A673 (cell line): Measurements from ENCODE around the gene PAQR9. TPM values are rescaled to one million over a fixed set of nuclear protein-coding genes. Genes with fewer than 3 reads are reported as not detected.
"Not testable (repeated sequence)": the region's sequence is repeated elsewhere in the genome, so short reads cannot be mapped to it uniquely, and the experiment has no call there.

Experiments
- BruUV-seq: library from RNA; stranded (reverse); fragments of 400-500 nt; replicated peaks from 2 replicates; lab custom pipeline; 2021; lab: Mats Ljungman, UMichigan
- CTCF ChIA-PET: fragments of 300-600 bp; sonication (Branson Sonifier 250); formaldehyde crosslinking; loops from one replicate; lab custom pipeline; 2022; ENCODE audit warnings: antibody characterized with exemption; lab: Charles Lee
- POLR2A ChIA-PET: fragments of 300-600 bp; sonication (Branson Sonifier 250); formaldehyde crosslinking; loops from one replicate; lab custom pipeline; 2022; ENCODE audit warnings: antibody characterized with exemption; ENCODE audit not compliant: low non-redundant PET; lab: Charles Lee
- DNase-seq: peaks from one replicate; pipeline ENCODE4 v3.0.0-alpha.2; 2015; ENCODE audit warnings: low spot score
- H3K27ac ChIP-seq: fragments of 200-600 bp; sonication (generic); 2 replicates; pipeline ENCODE4 v1.5.1; 2016; ENCODE audit warnings: mixed run types, low read depth, mild to moderate bottlenecking, mixed read lengths, antibody characterized with exemption, low read length; ENCODE audit not compliant: poor library complexity, severe bottlenecking
- H3K27me3 ChIP-seq: fragments of 200-600 bp; sonication (generic); replicated peaks from 2 replicates; pipeline ENCODE4 v1.6.1; 2017; ENCODE audit warnings: mixed run types, low read depth, mild to moderate bottlenecking, mixed read lengths, antibody characterized with exemption, low read length; ENCODE audit not compliant: insufficient read depth, poor library complexity
- H3K36me3 ChIP-seq: fragments of 200-600 bp; sonication (generic); 2 replicates; pipeline ENCODE4 v1.6.1; 2016; ENCODE audit warnings: mixed run types, mild to moderate bottlenecking, mixed read lengths, antibody characterized with exemption, low read length; ENCODE audit not compliant: insufficient read depth, poor library complexity, severe bottlenecking
- H3K4me1 ChIP-seq: fragments of 200-600 bp; sonication (generic); 2 replicates; pipeline ENCODE4 v1.6.1; 2017; ENCODE audit warnings: mixed run types, mild to moderate bottlenecking, mixed read lengths, antibody characterized with exemption, low read length; ENCODE audit not compliant: insufficient read depth, poor library complexity, severe bottlenecking
- H3K4me3 ChIP-seq: fragments of 200-600 bp; sonication (generic); 2 replicates; pipeline ENCODE4 v1.5.1; 2016; ENCODE audit warnings: low read depth, mixed run types, mild to moderate bottlenecking, mixed read lengths, low read length; ENCODE audit not compliant: poor library complexity, severe bottlenecking
- H3K9me3 ChIP-seq: fragments of 200-600 bp; sonication (generic); 2 replicates; pipeline ENCODE4 v1.6.1; 2016; ENCODE audit warnings: mixed run types, low read depth, mild to moderate bottlenecking, mixed read lengths, antibody characterized with exemption, low read length; ENCODE audit not compliant: poor library complexity, severe bottlenecking
- CTCF ChIP-seq: fragments of 300-800, 200-600 bp; sonication (generic); conservative IDR thresholded peaks from 2 replicates; pipeline ENCODE4 v1.5.1; 2017; ENCODE audit warnings: low read depth, mild to moderate bottlenecking, antibody characterized with exemption, low read length, moderate library complexity, mixed read lengths
- EZH2 ChIP-seq: fragments of 200-600 bp; sonication (generic); IDR thresholded peaks from 2 replicates; pipeline ENCODE4 v1.6.1; 2017; ENCODE audit warnings: borderline replicate concordance, low read depth, mild to moderate bottlenecking, mixed read lengths, antibody characterized with exemption, low read length; ENCODE audit not compliant: poor library complexity, severe bottlenecking
- intact Hi-C: fragments of 100-400 bp; cut with micrococcal nuclease; formaldehyde crosslinking; loops from one replicate; pipeline ENCODE4 v1.10.0; 2022; ENCODE audit not compliant: unreplicated experiment
- total RNA-seq: library from RNA; stranded (reverse); gene quantifications from 2 replicates; pipeline ENCODE4 v1.2.3, GENCODE V29; 2021

PAQR9 gene
- total RNA-seq, 1 experiment from 2014 or later: 0.19 TPM

GRCh38 chr3:142993958-142994442 is 30.5 kb upstream of the PAQR9 start:
- Histone ChIP-seq H3K27ac (no peak overlapping the region), H3K9me3 (no peaks in the 10 kb centered on the region), H3K36me3 (no peaks in the 10 kb centered on the region), H3K4me3 (no peak overlapping the region), H3K27me3 (no peaks in the 10 kb centered on the region), H3K4me1 (no peaks in the 10 kb centered on the region)
- BruUV-seq: no TSS peak
- intact Hi-C loops: loop anchor here (2.0 kb wide), 2 partner anchors 165 to 407 kb away; no protein-coding TSS in a partner anchor
- DNase-seq: peak; percentile 79
- ChIA-PET CTCF (interaction anchor here (0.6 to 2.1 kb wide), 2 partner anchors 165 to 407 kb away, joined by 3 to 9 read pairs; no protein-coding TSS in a partner anchor), POLR2A (interaction anchor here (0.7 kb wide), 1 partner anchor 165 kb away, joined by 3 read pairs; no protein-coding TSS in a partner anchor)
- TF ChIP-seq EZH2: no peak
- TF ChIP-seq CTCF: peak; percentile 78

GRCh38 chr3:142992323-142992722 is 28.8 kb upstream of the PAQR9 start:
- H3K9me3 ChIP-seq: no peaks in the 10 kb centered on the region
- no peak overlapping the region for H3K4me3 ChIP-seq
- POLR2A ChIA-PET: no interaction called here
- H3K27me3 ChIP-seq: no peaks in the 10 kb centered on the region
- H3K4me1 ChIP-seq: no peaks in the 10 kb centered on the region
- DNase-seq: no peak
- intact Hi-C loops: no loop called here
- CTCF ChIA-PET: interaction anchor here (0.7 kb wide), 1 partner anchor 866 kb away, joined by 3 read pairs; no protein-coding TSS in a partner anchor
- H3K27ac ChIP-seq: no peak overlapping the region
- TF ChIP-seq CTCF: no peak
- TF ChIP-seq EZH2: no peak
- H3K36me3 ChIP-seq: no peaks in the 10 kb centered on the region
- BruUV-seq: no TSS peak

GRCh38 chr3:142990721-142991120 is 27.2 kb upstream of the PAQR9 start:
- intact Hi-C loops: no loop called here
- CTCF ChIA-PET: interaction anchor here (0.6 to 1.1 kb wide), 3 partner anchors 10 to 405 kb away, joined by 3 read pairs; partner anchors contain the start of gene U2SURP
- Histone ChIP-seq H3K9me3 (no peaks in the 10 kb centered on the region), H3K27ac (no peak overlapping the region), H3K4me3 (no peak overlapping the region), H3K27me3 (no peaks in the 10 kb centered on the region), H3K4me1 (no peaks in the 10 kb centered on the region), H3K36me3 (no peaks in the 10 kb centered on the region)
- BruUV-seq: no TSS peak
- POLR2A ChIA-PET: no interaction called here
- TF ChIP-seq CTCF (no peak), EZH2 (no peak)
- peak; percentile 24 for DNase-seq

GRCh38 chr3:142988826-142989225 is 25.4 kb upstream of the PAQR9 start:
- H3K4me1 ChIP-seq, H3K9me3 ChIP-seq, POLR2A ChIA-PET, CTCF ChIA-PET, H3K27ac ChIP-seq, H3K36me3 ChIP-seq, BruUV-seq, DNase-seq, H3K4me3 ChIP-seq, H3K27me3 ChIP-seq: not testable (repeated sequence)
- intact Hi-C loops: loop anchor here (5.0 kb wide), 1 partner anchor 862 kb away; no protein-coding TSS in a partner anchor

- CTCF ChIA-PET: interaction anchor here (0.7 kb wide), 1 partner anchor 160 kb away, joined by 3 read pairs; no protein-coding TSS in a partner anchor
- H3K27me3 ChIP-seq, H3K27ac ChIP-seq, H3K4me1 ChIP-seq, H3K4me3 ChIP-seq, BruUV-seq, H3K9me3 ChIP-seq, H3K36me3 ChIP-seq, POLR2A ChIA-PET, DNase-seq: not testable (repeated sequence)
- intact Hi-C loops: loop anchor here (5.0 kb wide), 1 partner anchor 861 kb away; no protein-coding TSS in a partner anchor
Measured at GRCh38 chr3:142988221-142988620, 24.7 kb upstream of the PAQR9 start.
